GM10248 (cell line): ENCODE data around the gene ACP2.
"Not testable (repeated sequence)": the region's sequence is repeated elsewhere in the genome, so short reads cannot be mapped to it uniquely, and the experiment has no call there.

ENCODE experiments used
- CTCF ChIA-PET: fragments of 300-600 bp; sonication (Branson Sonifier 250); formaldehyde crosslinking; extraction: SDS; loops from one replicate; lab custom pipeline; 2021; ENCODE audit warnings: antibody characterized with exemption; lab: Yijun Ruan, JAX
- POLR2A ChIA-PET: fragments of 350-650 bp; sonication (Branson Sonifier 250); formaldehyde crosslinking; extraction: SDS; loops from one replicate; lab custom pipeline; 2020; ENCODE audit warnings: antibody characterized with exemption; lab: Yijun Ruan, JAX
- DNase-seq: peaks from one replicate; pipeline ENCODE4 v3.0.0; 2012; ENCODE audit errors: extremely low spot score
- CTCF ChIP-seq: IDR thresholded peaks from 2 replicates; pipeline ENCODE4 v1.5.1; 2012; ENCODE audit warnings: mild to moderate bottlenecking, low read depth; ENCODE audit errors: extremely low read depth, missing control alignments, control extremely low read depth

The ACP2 gene

GRCh38 chr11:47207459-47207858, 41.2 kb downstream of the ACP2 start:
- CTCF ChIA-PET, result no interaction called here

GRCh38 chr11:47206577-47206976, 42.0 kb downstream of the ACP2 start:
- DNase-seq, result not testable (repeated sequence)
- ChIA-PET CTCF (interaction anchor here (1.2 kb wide), 1 partner anchor 27 kb away, joined by 3 read pairs; no protein-coding TSS in a partner anchor), POLR2A (interaction anchor here (0.6 kb wide), 1 partner anchor 201 kb away, joined by 4 read pairs; no protein-coding TSS in a partner anchor)

More at GRCh38 chr11:47207459-47207858, 41.2 kb downstream of the ACP2 start:
- TF ChIP-seq CTCF, result no peak
- no peak for DNase-seq
- POLR2A ChIA-PET, result interaction anchor here (0.7 kb wide), 1 partner anchor 39 kb away, joined by 3 read pairs; no protein-coding TSS in a partner anchor

- ChIA-PET POLR2A (no interaction called here), CTCF (interaction anchor here (1.1 to 2.7 kb wide), 3 partner anchors 20 to 62 kb away, joined by 3 to 8 read pairs (median 3); no protein-coding TSS in a partner anchor)
- no peak for DNase-seq
- TF ChIP-seq CTCF, result no peak
Measured at GRCh38 chr11:47204637-47204989, 44.0 kb downstream of the ACP2 start.

GRCh38 chr11:47202576-47202975, 46.0 kb downstream of the ACP2 start:
- DNase-seq, result no peak
- ChIA-PET CTCF (interaction anchor here (0.8 to 2.7 kb wide), 5 partner anchors 8 to 309 kb away, joined by 3 to 8 read pairs (median 3); no protein-coding TSS in a partner anchor), POLR2A (no interaction called here)
- TF ChIP-seq CTCF, result no peak

GRCh38 chr11:47201015-47201414, 47.6 kb downstream of the ACP2 start:
- no peak for TF ChIP-seq CTCF
- CTCF ChIA-PET, result interaction anchor here (0.9 kb wide), 1 partner anchor 13 kb away, joined by 4 read pairs; no protein-coding TSS in a partner anchor
- POLR2A ChIA-PET, result no interaction called here
- no peak for DNase-seq

GRCh38 chr11:47198161-47198560, 50.5 kb downstream of the ACP2 start:
- DNase-seq, POLR2A ChIA-PET, CTCF ChIA-PET: not testable (repeated sequence)

- POLR2A ChIA-PET, result no interaction called here
- CTCF ChIA-PET, result no interaction called here
- TF ChIP-seq CTCF, result no peak
- DNase-seq, result no peak
Measured at GRCh38 chr11:47192111-47192510, 56.5 kb downstream of the ACP2 start.

GRCh38 chr11:47191137-47191536, 57.5 kb downstream of the ACP2 start:
- DNase-seq, CTCF ChIA-PET, POLR2A ChIA-PET: not testable (repeated sequence)
